Coronary artery (tissue), 2 donors: ENCODE results near the gene ABI3BP.

Experiments
- DNase-seq: peaks from one replicate; pipeline ENCODE4 v3.0.0-alpha.2; 2017; ENCODE audit warnings: low spot score
- H3K27ac ChIP-seq, 2 donors: fragments of 200-600 bp; sonication (generic); one replicate each; pipeline ENCODE4 v1.5.1; 2016 to 2019
- H3K4me3 ChIP-seq: fragments of 200-600 bp; sonication (generic); 2 replicates; pipeline ENCODE4 v1.5.1; 2016; ENCODE audit warnings: mild to moderate bottlenecking, moderate library complexity
- TF ChIP-seq, protein P1 (sequence below): fragments of 200-600 bp; sonication (generic); IDR thresholded peaks from one replicate; pipeline ENCODE4 v1.5.1; 2019; ENCODE audit warnings: antibody characterized with exemption

ABI3BP gene

DNA sequence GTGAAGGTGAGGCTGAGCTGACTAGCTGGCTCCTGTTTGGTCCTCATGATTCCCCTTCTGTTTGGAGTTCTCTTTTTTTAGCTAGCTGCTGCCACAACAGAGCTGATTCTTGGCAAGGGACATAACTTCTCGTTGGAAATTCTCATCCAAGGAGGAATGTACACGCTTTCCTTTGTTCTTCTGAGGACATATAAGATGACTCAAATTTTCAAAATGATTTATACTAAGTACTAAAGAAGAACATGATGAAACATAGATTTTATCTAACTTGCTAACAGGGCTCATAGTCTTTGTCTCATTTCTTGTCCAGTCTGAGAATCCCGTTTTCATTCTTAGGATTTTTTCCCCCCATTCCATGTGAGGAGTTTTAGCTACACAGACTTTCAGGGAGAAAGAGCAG, 286.9 kb downstream of the ABI3BP start:
- DNase-seq = no peak
- Histone ChIP-seq H3K27ac (no peak overlapping the region), H3K4me3 (no peak overlapping the region)
- TF ChIP-seq, protein P1, sequence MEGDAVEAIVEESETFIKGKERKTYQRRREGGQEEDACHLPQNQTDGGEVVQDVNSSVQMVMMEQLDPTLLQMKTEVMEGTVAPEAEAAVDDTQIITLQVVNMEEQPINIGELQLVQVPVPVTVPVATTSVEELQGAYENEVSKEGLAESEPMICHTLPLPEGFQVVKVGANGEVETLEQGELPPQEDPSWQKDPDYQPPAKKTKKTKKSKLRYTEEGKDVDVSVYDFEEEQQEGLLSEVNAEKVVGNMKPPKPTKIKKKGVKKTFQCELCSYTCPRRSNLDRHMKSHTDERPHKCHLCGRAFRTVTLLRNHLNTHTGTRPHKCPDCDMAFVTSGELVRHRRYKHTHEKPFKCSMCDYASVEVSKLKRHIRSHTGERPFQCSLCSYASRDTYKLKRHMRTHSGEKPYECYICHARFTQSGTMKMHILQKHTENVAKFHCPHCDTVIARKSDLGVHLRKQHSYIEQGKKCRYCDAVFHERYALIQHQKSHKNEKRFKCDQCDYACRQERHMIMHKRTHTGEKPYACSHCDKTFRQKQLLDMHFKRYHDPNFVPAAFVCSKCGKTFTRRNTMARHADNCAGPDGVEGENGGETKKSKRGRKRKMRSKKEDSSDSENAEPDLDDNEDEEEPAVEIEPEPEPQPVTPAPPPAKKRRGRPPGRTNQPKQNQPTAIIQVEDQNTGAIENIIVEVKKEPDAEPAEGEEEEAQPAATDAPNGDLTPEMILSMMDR = no peak

DNA sequence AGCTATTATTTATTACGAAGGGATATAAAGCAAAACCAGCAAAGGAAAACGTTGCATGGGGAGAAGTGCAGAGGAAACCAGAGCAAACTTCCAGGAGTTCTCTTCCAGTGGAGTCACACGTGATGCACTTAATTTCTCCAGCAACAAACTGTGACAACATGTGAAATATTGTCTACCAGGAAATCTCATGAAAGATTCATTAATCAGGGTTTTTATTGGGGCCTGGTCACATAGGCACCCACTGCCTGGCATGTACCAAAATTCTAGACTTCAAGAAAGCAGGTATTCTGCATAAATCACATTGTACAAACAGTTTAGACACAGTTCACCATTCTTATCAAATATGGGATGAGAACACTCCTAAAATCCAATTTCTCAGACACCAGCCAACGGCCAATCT, 289.4 kb downstream of the ABI3BP start:
- H3K27ac ChIP-seq = no peak overlapping the region
- DNase-seq = no peak
- TF ChIP-seq, protein P1 = no peak
- no peak overlapping the region for H3K4me3 ChIP-seq

DNA sequence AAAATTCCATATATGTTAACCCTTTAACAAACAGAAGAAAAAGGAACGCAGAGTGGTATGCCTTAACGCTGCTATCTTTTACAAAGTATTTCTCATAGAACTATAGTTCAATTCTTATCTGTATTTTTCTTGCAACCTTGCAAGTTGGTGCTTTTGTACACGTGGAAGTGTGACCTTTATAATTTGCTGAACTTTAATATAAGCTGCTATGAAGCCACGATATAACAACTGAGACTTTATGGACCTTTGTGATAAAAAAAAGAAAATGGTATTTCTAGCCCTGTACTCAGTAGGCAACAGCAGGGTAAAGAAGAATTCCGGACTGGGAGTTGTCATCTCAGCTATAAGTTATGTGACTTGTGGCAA, 290.3 kb downstream of the ABI3BP start:
- TF ChIP-seq, protein P1 = no peak
- no peak overlapping the region for H3K4me3 ChIP-seq
- DNase-seq = no peak
- H3K27ac ChIP-seq = no peak overlapping the region

DNA sequence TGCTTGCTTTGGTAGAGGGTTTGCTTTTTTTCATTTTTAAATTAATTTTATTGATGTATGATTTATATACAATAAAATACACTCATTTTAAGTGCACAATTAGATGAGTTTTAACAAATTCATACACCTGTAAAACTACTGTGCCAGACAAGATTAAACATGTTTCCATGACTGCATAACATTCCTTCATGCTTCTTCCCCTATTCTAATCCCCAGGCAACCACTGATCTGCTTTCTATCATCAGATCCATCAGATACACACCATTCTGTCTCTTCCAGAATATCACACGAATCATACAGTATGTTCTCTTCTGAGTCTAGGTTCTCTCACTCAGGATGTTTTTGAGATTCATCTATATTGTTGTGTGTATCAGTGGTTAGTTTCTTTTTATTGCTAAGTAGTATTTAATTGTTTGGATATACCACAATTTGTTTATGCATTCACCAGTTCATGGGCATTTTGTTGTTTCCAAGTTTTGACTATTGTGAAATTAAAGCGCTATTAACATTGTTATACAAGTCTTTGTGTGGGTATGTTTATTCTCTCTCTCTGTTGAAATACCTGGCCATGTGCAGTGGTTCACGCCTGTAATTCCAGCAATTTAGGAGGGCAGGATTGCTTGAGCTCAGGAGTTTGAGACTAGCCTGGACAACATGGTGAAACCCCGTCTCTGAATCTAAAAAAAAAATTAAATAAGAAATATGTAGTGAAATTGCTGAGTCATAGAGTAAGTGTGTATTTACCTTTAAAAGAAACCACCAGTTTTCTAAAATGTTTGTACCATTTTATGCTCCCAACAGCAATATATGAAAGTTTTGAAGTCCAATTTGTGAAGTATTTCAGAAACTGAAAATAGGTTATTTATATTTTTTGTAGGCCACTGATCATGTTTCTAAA, 290.9 kb downstream of the ABI3BP start:
- TF ChIP-seq, protein P1 = no peak
- Histone ChIP-seq H3K4me3 (no peak overlapping the region), H3K27ac (no peak overlapping the region)
- DNase-seq = no peak

DNA sequence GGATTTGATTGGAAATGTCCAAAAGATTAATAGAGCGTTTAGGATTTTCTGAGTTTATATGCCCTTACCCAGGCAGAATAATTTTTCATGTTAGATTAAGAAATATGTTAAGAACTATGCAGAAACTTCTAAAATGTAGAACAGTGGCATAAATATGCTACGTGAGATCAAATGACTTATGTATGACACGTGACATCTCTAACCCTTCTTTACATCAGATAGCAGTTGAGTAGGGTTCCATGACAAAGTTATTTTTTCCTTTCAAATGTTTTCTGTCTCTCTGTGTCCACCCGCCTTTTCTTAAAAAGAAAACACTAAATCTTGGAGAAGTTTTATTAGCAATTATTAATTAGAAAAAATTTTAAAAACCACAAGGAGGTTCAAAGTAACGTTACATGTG, 292.5 kb downstream of the ABI3BP start:
- no peak for DNase-seq
- H3K4me3 ChIP-seq = no peak overlapping the region
- TF ChIP-seq, protein P1 = no peak
- no peak overlapping the region for H3K27ac ChIP-seq
